GM12801 (cell line): ENCODE measurements around the gene RNASEH2B.

Experiments used
- TF ChIP-seq, protein P1 (sequence below): IDR thresholded peaks from one replicate; pipeline ENCODE4 v1.5.1; 2011; ENCODE audit warnings: control low read depth; ENCODE audit not compliant: insufficient read length; ENCODE audit errors: extremely low read depth

Gene RNASEH2B

GRCh38 chr13:50940509-50940908 is 30.9 kb downstream of the RNASEH2B start:
- TF ChIP-seq, protein P1, sequence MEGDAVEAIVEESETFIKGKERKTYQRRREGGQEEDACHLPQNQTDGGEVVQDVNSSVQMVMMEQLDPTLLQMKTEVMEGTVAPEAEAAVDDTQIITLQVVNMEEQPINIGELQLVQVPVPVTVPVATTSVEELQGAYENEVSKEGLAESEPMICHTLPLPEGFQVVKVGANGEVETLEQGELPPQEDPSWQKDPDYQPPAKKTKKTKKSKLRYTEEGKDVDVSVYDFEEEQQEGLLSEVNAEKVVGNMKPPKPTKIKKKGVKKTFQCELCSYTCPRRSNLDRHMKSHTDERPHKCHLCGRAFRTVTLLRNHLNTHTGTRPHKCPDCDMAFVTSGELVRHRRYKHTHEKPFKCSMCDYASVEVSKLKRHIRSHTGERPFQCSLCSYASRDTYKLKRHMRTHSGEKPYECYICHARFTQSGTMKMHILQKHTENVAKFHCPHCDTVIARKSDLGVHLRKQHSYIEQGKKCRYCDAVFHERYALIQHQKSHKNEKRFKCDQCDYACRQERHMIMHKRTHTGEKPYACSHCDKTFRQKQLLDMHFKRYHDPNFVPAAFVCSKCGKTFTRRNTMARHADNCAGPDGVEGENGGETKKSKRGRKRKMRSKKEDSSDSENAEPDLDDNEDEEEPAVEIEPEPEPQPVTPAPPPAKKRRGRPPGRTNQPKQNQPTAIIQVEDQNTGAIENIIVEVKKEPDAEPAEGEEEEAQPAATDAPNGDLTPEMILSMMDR = no peak

DNA sequence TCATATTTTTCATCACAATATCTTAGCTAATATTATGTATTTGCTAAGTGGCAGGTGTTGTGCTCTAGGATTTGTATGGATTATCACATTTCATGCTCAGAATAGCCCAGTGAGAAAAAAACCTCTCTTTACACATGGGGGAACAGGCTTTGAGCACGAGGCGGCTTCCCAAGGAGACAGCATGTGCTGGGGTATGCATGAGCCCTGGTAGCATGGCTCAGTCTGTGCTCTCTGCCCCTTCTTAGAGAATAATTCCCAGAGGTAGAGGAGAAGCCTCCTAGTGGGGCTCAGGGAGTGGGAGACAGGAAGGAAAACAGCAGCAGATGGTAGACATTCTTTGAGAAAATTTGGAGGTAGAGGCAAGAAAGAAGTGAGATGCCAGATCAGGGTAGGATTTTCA is 31.6 kb downstream of the RNASEH2B start:
- TF ChIP-seq, protein P1 = no peak

- TF ChIP-seq, protein P1 = no peak
Measured at GRCh38 chr13:50942630-50943311, 33.2 kb downstream of the RNASEH2B start.

DNA sequence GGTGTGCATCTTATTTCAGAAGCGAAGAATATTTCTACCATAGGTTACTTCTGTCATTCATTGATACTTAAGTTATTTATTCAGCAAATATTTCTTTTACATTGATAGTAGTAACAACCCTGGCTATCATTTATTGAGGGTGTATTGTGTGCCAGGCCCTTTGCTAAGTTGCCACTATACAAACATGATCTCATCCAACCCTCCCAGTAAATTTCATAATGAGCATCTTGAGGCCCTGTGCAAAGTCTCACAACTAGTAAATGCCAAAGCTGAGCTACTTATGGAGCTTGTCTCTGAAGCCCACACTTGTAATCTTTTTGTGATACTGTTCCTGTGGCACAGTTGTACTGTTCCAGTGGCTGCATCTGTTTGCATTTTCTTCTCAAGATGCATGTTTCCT is 36.1 kb downstream of the RNASEH2B start:
- TF ChIP-seq, protein P1 = no peak

GRCh38 chr13:50948601-50949000 is 39.0 kb downstream of the RNASEH2B start:
- TF ChIP-seq, protein P1 = no peak

GRCh38 chr13:50950849-50951248 is 41.3 kb downstream of the RNASEH2B start:
- TF ChIP-seq, protein P1 = no peak

- TF ChIP-seq, protein P1 = no peak
Measured at GRCh38 chr13:50951366-50951765, 41.8 kb downstream of the RNASEH2B start.
